Fibroblast of skin of right biceps (primary cell): ENCODE data around the gene MKLN1.

Experiments
- DNase-seq: peaks from one replicate; pipeline ENCODE4 v3.0.0-alpha.2; 2013

MKLN1 gene

DNA sequence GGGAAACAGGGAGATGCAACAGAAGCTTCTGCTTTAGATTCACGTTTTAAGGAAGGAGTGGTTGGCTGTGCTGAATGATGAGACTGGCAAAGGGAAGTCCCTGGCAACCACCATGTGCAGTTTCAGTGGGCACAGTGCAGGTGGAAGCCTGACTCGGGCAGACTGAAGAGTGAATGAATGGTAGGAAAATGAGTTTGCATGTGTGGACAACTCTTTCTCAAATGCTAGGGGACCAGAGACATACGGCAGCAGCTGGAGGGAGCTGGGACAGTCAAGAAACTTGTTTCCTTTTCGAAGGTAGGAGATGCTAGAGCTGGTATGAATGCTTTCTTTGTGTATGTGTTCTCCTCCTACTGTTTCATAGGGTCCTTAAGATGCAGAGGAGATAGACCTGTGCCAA lies 199.8 kb downstream of the MKLN1 start:
- DNase-seq: no peak

DNA sequence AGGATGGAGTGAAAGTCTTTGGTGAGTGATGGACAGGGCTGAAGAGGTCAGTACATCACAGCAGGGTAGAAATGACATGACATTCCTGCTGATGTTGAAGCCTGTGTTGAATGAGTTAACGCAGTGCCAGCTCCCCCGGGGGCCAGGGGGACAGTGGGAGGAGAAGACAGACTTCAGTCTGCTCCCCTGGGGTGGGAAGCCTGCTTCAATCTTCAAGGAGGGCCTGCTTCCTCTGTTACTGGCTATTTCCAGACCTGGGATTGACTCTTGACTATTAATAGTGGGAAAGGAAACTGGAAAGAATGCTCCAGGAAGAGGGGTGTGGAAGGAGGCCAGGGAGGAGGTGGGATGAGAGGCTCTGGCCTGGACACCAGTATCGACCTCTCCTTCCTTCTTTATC lies 201.5 kb downstream of the MKLN1 start:
- DNase-seq: no peak

DNA sequence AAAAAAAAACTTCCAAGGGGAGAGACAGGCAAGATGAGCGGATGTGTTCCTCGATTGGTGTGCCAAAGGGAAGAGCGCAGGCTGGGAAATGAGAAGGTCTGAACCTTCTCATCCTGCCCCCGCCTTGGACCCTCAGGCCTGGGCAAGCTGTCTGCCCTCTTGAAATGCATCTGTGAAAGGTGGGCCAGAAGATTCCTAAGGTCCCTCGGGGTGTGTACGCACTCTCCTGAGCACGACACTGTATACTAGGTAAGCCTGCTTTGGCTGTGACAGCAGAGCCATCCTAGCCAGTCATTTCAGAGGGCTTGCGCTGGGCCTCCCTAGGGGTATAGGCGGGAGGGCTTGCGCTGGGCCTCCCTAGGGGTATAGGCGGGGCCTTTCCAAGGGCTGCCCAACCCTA lies 201.9 kb downstream of the MKLN1 start:
- DNase-seq: no peak

DNA sequence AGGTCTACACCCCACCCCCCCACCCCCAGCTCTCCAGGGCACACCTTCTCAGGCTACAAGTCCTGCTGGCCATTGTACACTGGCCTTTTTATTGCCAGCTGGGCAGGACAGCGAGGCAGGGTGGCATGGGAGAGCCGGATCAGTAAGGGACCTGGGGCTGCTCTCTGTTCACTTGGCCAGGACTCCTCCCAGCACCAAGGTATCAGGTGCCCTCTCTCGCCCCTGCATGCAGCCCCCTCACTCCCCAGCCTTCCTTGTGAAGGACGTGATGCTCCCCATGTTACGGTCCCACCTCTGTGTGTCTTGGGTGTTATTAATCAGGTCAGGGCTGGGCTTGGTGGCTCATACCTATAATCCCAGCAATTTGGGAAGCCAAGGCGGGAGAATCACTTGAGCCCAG lies 202.5 kb downstream of the MKLN1 start:
- no peak for DNase-seq

DNA sequence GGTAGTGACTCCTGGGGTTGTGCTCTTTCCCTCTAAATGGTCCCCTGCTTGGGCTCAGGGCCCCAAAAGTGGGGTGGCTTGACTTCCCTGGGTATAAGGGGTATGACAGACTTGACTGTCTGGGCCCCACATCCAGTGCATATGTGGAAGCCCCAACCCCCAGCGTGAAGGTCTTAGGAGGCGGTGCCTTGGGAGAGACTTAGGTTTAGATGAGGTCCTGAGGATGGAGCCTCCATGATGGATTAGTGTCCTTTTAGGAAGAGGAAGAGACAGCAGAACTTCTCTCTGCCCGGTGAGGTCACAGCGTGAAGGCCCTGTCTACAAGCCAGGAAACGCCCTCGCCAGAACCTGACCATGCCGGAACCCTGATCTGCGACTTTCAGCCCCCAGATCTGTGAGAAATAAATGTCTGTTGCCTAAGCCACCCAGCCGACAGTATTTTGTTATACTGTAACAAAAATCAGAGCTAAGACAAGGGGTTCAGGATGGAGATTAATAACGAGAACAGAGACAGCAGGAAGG lies 205.0 kb downstream of the MKLN1 start:
- DNase-seq: no peak

DNA sequence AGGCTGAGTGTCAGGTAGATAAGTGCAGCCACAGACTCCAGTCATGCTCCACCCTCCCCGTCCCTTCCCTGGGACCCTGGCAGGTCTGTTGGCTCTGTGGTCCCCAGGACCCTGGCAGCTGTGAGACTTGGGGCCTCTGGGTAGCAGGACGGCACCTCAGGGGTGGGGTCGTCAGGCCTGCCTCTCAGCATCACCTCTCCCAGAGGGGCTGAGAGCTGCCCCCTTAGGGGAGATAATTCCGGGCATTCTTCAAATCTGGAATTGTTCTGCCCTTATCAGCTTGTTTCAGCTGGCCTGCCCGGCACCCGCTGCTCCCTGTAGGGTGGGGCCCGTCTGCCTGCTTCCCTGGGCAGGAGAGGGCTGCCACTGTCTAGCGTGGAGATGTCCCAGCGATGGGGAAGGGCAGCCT lies 205.5 kb downstream of the MKLN1 start:
- DNase-seq: no peak

DNA sequence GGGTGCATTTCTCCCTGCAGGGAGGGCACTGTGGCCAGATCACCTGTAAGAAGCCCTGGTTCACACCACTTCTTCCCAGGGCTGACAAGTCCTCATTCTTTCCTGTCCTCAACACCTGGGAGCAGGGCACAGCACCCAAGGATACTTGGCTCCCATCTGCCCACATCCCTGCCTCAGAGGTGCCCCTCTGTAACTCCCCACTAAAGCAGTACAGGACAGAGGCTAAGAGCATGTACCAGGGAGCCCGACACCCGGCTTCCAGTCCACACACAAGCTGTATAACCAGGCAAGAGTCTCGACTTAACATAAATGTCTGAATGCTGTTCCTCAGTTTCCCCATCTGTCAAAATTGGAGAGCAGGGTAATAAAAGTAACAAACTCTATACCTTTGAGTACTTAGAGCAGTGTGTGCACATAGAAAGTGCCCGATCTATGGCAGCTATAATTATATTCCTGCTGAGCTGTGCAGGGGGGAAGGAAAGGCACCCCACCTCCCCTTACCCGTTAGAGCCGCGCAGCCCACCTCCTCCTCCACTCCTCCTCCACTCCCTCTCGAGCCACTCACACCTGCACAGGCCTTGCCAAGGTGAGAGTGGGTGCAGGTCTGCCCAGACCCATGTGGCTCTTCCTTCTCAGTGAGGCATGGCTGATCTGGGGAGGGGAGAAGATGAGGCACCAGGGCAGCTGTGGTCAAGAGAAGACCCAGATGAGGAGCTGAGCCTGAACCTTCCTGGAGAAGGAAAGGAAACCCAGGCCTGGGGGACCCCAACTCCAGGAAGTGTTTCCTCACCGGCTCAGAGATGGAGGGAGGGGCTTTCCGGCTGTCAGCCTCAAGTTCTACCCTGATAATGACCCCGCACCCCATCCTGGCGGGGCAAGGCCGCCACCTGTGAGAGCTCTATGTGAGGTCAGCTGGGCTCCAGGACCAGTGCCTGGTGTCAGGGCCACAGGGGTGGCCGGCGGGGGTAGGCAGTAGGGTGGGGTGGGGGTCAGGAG lies 206.2 kb downstream of the MKLN1 start:
- no peak for DNase-seq

DNA sequence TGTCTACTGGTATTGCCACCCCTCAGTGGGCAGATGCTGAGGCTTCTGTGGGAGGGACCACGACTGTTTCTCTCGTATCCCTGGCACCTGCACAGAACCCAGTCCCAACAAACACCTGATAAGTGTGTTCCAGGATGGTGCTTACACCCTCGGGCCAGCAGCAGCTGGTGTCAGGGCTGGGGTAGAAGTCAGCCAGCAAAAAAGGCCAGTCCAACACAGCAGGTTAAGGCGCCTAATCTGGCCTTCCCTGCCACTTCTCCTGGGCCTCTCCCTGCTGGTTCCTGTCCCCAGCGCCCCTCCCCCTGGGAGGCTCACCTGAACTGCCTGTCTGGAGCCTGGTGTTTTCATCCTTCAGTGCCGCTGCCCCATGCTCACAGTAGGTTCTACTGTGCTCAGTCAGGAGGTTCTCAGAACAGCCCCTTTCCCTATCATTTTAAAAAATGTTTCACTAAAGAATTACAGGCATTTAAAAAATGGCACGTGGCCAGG lies 208.7 kb downstream of the MKLN1 start:
- no peak for DNase-seq

DNA sequence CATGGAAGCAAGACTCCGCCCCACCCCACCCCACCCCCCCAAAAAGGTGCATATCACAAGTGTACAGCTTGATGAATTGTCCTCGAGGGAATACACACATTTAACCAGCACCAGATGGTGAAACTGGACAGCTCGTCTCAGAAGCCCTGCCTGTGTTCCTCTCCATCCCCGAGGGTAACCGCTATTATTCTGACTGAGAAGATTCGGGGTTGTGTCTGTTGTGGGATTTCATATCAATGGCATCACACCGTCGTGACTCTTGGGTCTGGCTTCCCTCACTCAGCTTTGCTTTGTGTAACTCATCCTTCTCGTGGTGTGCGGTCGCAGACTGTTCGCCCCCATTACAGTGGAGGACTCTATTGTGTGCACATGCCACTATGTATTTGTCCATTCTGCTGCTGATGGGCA lies 209.9 kb downstream of the MKLN1 start:
- peak; percentile 81 for DNase-seq

DNA sequence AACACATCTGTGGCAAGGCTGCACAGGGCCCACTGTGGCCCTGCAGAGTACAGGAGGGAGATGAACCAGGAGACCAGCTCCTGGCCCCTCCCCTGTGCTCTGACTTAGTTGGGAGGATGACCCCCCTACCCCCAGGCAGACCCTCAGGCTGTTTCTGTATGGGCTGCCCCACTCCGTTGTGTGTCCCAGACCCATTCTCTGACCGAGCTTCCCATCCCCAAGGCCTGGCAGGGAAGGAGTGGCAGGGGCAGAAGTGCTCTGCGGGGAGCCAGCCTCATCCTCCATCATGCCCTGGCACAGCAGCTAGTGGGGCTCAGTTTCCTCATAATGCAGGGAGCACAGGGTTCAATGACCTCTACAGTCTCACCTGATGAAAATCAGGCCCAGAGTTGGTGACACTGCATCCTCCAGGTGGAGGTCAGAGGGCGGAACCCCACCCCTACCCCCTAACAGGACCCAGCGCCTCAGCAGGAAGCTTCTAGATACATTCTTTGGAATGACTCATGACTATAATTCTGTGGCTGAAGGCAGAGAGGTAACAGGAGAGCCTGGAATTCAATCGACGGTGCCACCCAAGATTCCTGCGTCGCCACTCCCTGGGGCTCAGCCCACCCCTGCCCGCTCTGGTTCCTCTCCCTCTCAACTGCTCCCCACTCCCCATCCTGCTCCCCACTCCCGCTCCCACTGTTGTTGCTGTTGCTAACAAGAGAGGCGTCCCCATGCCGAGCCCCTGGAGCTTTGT lies 210.6 kb downstream of the MKLN1 start:
- peak; percentile 71 for DNase-seq

DNA sequence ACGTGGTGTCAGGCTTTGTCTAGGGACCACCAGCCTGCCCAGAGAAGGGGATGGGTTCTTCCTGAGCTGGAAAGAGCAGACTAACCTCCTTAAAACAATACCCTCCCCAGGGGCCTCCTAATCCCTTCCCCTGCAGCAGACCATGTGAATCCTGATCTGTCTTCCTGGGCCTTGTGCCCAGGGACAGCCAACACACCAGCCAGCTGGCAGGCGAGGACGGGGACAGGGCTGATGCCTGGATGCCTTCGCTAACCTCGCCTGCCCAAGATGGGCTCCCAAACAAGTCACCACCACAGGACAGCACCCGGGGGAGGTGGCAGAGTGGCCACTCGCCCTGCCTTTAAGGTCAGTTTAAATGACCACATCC lies 211.1 kb downstream of the MKLN1 start:
- no peak for DNase-seq

DNA sequence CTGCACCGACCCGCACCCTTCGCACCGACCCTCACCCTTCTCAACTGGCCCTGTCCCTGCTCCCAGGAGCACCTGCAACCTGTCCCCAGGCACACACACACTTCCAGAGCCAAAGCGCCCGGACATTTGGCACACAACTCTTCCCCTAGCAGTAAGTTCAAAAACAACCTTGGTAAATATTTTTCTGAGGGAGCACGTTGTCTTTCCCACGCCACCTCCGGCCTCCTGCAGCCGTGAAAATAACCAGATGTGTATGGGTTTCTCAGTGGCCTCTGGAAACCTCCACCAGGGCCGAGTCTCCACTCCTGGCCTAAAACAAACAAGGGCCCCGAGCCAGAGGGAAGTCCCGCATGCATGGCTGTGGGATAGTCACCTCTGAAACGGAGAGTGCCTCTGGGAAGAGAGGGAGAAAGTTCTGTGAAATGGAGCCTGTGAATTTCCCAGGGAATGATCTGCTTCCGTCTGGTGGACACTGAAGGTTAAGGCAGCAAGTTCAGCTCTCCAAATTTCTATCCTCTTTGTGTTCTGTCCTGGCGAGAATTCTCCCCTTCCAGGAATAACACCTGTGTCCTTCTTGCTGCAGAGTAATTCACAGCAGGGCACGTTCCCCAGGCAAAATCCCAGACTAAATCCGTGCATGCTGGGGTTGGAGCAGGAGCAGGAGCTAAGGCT lies 213.0 kb downstream of the MKLN1 start:
- DNase-seq: no peak

DNA sequence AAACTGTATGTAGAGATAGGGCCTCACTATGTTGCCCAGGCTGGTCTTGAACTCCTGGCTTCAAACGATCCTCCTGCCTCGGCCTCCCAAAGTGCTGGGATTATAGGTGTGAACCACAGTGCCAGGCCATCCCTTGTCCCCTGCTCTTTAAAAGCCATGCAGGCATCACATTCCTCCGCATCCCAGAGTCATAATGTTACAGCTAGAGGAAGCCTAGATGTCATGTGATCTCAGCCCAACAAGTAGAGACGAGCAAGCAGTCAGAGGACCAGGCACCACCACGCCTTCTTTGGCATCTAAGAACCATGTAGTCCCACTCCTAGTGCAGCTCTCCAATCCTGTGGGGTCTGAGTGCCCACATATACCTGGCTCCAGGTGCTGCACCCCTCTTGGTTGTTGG lies 215.6 kb downstream of the MKLN1 start:
- no peak for DNase-seq

DNA sequence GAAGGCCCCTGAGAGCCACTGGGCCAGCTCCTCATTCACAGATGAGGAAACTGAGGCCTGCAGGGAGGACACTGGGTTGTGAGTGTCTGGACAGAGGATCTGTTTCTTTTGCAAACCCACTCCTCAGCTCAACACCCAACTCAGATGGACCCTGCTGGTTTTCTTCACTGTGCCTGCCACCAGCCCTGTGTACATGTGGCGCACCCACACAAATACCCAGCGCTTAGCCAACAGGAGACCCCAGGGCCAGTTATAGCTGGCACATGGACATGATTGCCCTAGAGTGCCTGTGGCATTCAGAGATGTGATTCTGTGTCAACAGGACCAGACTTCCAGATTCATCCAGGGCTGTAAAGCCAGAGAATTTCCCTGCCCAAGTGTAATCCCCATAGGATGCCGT lies 216.3 kb downstream of the MKLN1 start:
- DNase-seq: no peak

DNA sequence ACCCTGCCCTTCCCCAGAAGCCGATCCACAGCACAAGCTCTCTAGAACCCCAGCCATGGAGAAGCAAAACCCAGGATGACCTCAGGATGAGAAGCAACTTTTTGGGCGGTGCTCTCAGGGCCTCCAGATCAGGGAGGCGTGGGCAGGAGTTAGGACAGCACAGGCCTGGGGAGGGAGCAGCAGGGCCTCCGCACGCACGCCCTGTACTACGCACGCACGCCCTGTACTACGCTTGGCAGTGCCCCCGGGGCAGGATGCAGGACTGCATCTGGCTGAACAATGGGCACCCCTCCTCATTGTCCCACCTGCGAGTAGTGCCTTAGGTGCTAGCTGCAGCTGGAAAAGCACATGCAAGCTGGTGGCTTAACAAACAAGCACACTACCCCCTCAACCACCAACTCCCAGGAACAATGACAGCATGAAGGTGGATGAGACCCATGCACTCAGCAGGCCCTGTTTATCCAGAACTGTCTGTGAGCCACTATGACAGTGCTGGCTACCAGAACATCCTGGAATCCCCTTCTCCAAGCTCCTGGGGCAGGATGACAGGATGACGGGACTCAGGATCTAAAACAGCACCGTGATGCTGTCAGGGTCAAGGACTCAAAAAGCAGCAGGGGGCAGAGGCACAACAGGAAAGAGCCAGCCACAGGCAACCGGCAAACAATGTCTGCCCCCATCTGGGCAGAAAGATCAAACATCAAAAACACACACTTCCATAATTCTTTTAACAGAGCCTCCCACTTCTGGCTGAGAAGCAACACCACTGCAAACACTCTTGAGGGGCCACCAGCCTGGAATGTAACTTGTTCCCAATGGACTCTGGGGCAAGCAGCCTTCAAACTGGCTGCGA lies 217.0 kb downstream of the MKLN1 start:
- DNase-seq: peak; percentile 70

DNA sequence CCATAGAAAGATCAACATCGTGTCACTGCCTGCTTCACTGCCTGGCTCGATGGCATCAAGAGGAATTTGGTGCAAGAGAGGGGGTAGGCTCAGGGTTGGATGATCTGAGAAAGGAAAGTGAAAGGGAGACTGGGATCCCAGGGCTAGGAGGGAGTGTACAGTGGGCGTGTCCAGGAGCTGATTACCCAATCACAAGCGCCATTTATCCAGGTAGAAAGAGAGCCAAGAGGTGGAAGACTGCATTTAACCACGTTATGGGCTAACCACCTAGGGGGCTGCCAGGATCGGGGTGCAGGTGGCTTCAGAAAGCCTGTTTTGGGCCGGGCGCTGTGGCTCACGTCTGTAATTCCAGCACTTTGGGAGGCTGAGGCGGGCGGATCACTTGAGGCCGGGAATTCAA lies 218.4 kb downstream of the MKLN1 start:
- DNase-seq: no peak
